Measurements from ENCODE around the gene MRPL42.
"Not testable (repeated sequence)": the region's sequence is repeated elsewhere in the genome, so short reads cannot be mapped to it uniquely, and the experiment has no call there.

GRCh38 chr12:93492808-93493207, 25.5 kb downstream of the MRPL42 start:
- TF ChIP-seq POLR2A, CTCF (IDR thresholded peaks at IDR 0.05): not testable (repeated sequence)

Data from body of pancreas (tissue), 4 donors.